ENCODE results near the gene LY86.

Gene LY86

DNA sequence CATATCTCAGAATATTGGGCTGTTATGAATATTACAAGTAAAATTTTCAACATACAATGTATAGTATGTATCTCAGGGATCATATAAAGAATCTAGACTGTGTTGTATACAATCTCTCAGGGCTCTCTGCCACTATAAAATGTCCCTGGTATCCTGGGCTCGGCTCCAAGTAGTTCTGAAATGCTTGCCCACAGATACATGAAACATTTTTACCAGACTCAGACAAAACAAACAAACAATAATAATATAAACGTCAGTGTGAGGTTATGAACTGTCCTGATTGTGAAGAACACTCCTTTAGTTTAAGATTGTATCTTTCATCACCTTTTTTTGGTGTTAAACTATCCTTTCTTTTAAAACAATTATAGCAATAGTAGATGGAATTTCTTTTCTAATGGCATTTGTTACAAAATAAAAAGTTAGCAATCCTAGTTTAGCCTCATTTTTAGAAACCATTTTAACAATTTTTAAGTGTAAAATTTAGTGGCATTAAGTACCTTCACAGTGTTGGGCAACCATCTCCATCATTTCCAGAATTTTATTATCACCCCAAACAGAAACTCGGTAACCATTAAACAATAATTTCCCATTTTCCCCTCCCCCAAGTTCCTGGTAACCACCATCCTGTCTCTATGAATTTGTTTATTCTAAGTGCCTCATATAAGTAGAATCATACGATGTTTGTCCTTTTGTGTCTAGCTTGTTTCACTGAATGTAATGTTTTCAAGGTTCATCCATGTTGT is 17.4 kb upstream of the LY86 start:
- DNase-seq (ENCODE audit: low spot score), result no peak

DNA sequence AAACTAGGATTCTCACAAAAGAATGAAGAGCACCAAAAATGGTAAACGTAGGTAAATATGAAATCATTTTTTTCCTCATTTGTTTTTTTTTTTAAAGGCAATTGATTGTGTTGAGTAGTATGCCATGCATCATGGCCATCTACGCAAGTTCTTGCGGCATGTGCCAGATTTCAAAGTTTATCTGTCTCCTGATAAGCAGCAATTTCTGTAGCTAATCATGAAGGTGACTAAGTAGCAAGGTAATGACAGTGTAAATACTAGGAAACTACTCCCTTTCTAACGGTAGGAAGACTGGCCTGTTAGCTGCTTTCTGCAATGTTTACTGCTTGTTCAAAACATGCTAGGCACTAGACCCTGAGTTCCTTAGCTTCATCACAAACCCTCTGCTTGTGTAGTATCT is 13.4 kb upstream of the LY86 start:
- no peak for DNase-seq (ENCODE audit: low spot score)

- no peak for DNase-seq (ENCODE audit: low spot score)
These were observed 10.8 kb upstream of the LY86 start for GRCh38 chr6:6577735-6578134.

- no peak for DNase-seq (ENCODE audit: low spot score)
These were observed 9.2 kb upstream of the LY86 start for GRCh38 chr6:6579281-6579680.

DNA sequence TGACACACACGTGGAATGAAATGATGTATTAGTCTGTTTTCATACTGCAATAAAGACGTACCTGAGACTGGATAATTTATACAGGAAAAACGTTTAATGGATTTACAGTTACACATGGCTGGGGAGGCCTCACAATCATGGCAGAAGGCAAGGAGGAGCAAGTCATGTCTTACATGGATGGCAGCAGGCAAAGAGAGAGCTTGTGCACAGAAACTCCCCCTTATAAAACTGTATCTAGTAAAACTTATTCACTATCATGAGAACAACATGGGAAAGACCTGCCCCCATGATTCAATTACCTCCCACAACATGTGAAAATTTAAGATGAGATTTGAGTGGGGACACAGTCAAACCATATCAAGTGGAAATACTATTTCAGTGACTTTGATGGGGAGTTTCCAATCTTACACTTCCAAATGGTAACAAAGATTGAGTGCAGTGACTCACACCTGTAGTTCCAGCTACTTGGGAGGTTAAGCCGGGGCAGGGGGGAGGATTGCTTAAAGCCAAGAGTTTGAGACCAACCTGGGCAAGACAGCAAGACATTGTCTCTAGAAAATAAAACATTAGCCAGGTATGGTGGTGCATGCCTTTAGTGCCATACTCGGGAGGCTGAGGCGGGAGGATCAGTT is 8.2 kb upstream of the LY86 start:
- no peak for DNase-seq (ENCODE audit: low spot score)

DNA sequence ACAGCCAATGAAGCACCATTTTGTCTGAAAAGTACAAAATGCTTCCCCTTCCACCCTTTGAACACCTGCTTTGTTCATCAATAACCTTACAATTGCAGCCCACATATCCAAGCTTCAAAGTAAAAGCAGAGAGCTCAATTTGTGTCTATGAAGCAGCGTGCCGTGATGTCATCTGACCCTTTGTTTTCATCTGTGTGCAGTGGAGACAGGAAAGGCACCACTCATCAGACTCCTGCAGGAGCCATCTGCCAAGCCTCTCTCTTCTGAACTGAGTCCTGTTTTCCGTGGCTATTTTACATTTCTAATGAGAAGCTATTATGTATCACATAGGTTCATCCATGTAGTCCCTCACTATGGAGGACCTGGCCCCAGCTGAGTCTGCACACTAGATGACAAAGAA is 7.5 kb upstream of the LY86 start:
- no peak for DNase-seq (ENCODE audit: low spot score)

DNA sequence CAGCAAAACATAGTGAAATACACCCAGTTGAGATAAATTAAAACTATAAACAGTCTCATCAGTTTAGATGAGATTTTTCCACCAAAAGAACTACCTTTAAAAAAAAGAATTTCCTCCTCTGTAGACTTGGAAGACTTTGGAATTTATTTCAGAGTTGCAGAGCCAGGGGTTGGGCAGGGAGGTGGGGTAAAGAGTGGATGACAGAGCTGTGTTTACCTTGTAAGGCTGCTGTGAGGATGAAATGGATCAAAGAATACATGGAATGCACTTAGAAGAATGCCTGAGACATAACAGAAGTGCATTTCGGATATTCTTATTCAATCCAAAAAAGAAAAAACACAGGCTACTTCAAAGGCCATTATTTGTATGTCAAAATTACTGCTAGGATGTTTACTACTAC is 6.4 kb upstream of the LY86 start:
- no peak for DNase-seq (ENCODE audit: low spot score)

- no peak for DNase-seq (ENCODE audit: low spot score)
These were observed 4.7 kb upstream of the LY86 start for GRCh38 chr6:6583836-6584235.

DNA sequence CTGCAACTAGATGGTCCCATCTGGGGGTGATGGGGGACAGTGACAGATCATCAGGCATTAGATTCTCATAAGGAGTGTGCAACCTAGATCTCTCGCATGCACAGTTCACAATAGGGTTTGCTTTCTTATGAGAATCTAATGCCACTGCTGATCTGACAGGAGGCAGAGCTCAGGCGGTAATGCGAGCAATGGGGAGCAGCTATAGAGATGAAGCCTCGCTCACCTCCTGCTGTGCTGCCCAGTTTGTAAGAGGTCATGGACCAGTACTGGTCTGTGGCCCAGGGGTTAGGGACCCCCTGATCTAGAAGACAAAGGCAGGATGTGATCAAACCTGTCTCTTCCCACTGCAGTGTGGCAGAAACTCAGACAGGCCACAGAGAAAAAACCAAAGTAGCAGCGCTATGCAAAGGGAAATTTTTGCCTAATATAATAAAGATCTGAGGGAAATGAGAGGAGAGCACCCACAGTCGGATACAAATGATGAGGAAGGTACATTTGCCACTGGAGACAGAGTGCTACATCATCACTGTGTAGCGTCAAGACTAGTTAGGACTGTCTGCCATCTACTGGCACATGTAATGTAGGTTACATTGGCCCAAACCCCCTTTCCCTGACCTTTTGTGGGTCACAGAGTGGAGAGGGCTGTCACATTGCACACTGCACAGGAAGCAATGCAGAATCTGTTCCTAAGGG is 4.1 kb upstream of the LY86 start:
- DNase-seq (ENCODE audit: low spot score), result no peak

DNA sequence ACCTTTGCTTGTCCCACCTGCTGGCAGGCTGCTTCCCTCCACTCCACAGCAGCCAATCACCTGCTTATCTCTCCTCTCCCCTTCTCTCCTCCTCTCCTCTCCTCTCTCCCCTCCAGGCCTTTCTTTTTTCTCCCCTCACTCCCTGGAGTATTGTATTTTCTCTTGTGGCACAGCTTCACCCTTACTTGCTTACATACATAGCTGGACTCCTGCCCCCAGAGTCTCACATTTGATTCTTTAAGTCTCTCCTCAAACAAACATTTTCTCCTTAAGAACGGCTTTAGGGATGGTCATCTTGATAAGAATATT is 3.6 kb upstream of the LY86 start:
- no peak for DNase-seq (ENCODE audit: low spot score)

- no peak for DNase-seq (ENCODE audit: low spot score)
These were observed 2.4 kb upstream of the LY86 start for GRCh38 chr6:6586167-6586566.

- no peak for DNase-seq (ENCODE audit: low spot score)
These were observed 1.6 kb upstream of the LY86 start for GRCh38 chr6:6586671-6587526.

- DNase-seq (ENCODE audit: low spot score), result no peak
These were observed 840 bp upstream of the LY86 start for GRCh38 chr6:6587696-6588063.

DNA sequence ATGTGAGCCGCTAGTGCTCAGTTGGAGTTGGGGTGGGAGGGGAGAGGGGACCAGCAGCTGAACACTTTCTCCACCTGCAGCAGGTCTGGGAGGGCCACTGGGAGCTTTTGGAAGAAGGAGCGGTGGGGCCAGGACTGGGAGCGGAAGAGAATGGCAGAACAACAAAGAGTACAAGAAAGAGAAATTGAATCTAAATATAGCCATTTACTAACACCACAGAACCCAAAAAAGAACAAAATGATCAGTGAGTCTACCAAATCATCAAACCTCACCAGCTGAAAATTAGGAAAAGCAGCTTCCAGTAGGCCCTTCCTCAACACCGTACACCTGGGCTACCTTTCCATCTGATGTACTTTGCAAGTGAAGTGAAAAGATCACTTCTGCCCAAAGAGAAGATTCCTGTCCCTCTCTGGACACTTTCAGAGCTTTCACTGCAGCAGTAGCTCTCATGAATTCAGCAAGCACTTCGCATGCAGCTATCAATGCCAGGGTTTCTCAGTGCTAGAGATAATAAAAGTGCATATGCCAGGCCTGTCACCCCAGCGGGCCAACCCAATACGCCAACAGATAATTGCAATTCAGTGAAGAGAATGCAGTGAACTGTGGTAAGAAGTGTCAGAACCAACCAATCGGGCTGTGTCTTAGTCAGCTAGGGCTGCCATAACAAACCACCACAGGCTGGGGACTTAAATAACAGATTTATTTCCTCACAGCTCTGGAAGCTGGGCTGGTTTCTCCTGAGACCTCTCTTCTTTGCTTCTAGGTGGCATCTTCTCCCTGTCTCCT is 597 bp downstream of the LY86 start:
- no peak for DNase-seq (ENCODE audit: low spot score)

DNA sequence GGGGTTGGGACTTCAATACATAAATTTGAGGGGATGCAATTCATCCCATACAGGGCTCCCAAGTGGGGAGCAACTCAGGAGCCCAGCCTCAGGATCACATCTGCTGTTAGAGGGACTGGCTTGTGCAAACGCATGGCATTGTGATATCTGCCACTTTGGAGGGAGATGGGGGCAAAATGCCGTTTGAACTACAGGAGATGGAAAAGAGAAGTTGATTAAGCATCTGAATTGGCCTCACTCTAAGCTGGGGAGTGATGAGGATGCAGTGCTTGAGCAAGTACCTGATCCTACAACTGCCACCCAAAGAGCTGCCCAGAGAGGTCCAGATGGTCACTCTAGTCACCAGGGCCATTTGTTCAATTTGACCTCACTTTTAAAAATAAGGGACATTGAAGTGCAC is 2.0 kb downstream of the LY86 start:
- DNase-seq (ENCODE audit: low spot score), result no peak

GRCh38 chr6:6591778-6592465 is 3.4 kb downstream of the LY86 start:
- DNase-seq (ENCODE audit: low spot score), result no peak

GRCh38 chr6:6592826-6593475 is 4.4 kb downstream of the LY86 start:
- no peak for DNase-seq (ENCODE audit: low spot score)

DNA sequence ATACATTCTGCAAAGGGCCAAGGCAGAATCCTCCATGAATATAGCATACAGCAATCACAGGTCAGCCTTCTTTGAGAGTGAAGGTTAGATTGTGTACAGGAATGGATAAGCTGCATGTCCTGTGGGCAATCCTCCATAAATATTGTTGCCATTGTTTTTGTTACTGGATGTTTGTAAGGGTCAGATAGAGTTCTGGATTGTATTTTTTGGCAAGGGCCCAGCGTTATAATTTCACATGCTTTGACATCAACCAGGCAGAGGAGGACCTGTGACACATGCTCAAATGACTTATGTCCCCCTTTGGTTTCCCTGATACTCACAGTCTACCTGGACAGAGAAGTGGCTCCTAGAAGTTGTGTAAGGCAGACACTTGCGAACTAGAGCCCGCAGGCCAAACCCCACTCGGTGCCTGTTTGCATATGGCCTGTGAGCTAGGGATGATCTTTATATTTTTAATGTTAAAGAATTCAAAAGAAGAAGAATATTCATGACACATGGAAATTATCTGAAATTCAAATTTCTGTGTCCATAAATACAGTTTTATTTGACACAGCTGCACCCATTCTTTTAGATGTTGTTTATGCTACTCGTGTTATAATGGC is 5.4 kb downstream of the LY86 start:
- DNase-seq (ENCODE audit: low spot score), result no peak

DNA sequence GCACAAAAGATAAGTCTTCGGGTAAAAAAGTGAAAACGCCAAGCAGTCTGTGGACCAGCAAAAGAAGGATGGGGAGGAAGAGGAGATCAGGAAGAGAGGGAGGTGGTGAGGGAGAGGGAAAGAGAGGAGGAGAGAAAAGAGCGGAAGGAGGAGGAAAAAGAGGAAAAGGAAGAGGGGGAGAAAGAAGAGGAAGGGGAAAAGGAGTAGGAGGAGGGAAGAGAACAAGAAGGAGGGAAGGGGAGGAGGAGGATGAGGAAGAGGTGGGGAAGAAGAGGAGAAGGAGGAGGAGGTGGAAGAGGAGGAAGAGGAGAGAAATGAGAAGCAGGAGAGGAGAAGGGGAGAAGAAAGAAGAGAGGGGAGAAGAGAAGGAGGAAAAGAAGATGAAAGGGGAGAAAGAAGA is 6.5 kb downstream of the LY86 start:
- DNase-seq (ENCODE audit: low spot score), result no peak

GRCh38 chr6:6595952-6596351 is 7.4 kb downstream of the LY86 start:
- DNase-seq (ENCODE audit: low spot score), result no peak
